ENCODE data around the gene SORBS1.

GRCh38 chr10:95508730-95509129 lies 52.4 kb downstream of the SORBS1 start:
- no peak for TF ChIP-seq GATA2 (IDR thresholded peaks at IDR 0.05; ENCODE audit: low read depth, low read length)
- no peak for TF ChIP-seq GATA3 (IDR thresholded peaks at IDR 0.05; ENCODE audit: low read depth, low read length)

Measured in SH-SY5Y (cell line).